SH-SY5Y (cell line): ENCODE data around the gene RPL38.

Source experiments
- GATA2 ChIP-seq: IDR thresholded peaks from 2 replicates; pipeline ENCODE4 v1.6.1; 2011; ENCODE audit warnings: mild to moderate bottlenecking, low read depth, low read length
- GATA3 ChIP-seq: IDR thresholded peaks from 2 replicates; pipeline ENCODE4 v1.6.1; 2011; ENCODE audit warnings: low read depth, mild to moderate bottlenecking, low read length, moderate library complexity

GRCh38 chr17:74157366-74157765 is 46.1 kb upstream of the RPL38 start:
- TF ChIP-seq GATA3 (no peak), GATA2 (no peak)
